Trophoblast cell (in vitro differentiated cells and primary cell): ENCODE measurements around the gene SORL1.

Experiments
- DNase-seq, 2 donors: peaks; one replicate each; pipeline ENCODE4 v3.0.0-alpha.2; 2016
- H2AFZ ChIP-seq: 2 replicates; pipeline ENCODE4 v1.6.1; 2013; ENCODE audit warnings: low read length, moderate library complexity, mild to moderate bottlenecking; ENCODE audit not compliant: insufficient read depth, poor library complexity
- H2AK5ac ChIP-seq: 2 replicates; pipeline ENCODE4 v1.6.1; 2013; ENCODE audit warnings: mild to moderate bottlenecking, low read length
- H2BK120ac ChIP-seq: 2 replicates; pipeline ENCODE4 v1.6.1; 2013; ENCODE audit warnings: low read length, mild to moderate bottlenecking, moderate library complexity; ENCODE audit not compliant: insufficient read depth, poor library complexity
- H2BK12ac ChIP-seq: 2 replicates; pipeline ENCODE4 v1.6.1; 2013; ENCODE audit warnings: mild to moderate bottlenecking, low read length, moderate library complexity
- H2BK5ac ChIP-seq: 2 replicates; pipeline ENCODE4 v1.6.1; 2013; ENCODE audit warnings: low read length, low read depth, moderate library complexity, mild to moderate bottlenecking; ENCODE audit not compliant: poor library complexity
- H3K14ac ChIP-seq: 2 replicates; pipeline ENCODE4 v1.6.1; 2013; ENCODE audit warnings: mild to moderate bottlenecking, low read length
- H3K18ac ChIP-seq: 2 replicates; pipeline ENCODE4 v1.6.1; 2013; ENCODE audit warnings: mild to moderate bottlenecking, low read length
- H3K23ac ChIP-seq: 2 replicates; pipeline ENCODE4 v1.6.1; 2013; ENCODE audit warnings: low read length
- H3K27ac ChIP-seq: 2 replicates; pipeline ENCODE4 v1.5.1; 2013; ENCODE audit warnings: low read depth, mild to moderate bottlenecking, inconsistent platforms, low read length, moderate library complexity
- H3K27me3 ChIP-seq: 2 replicates; pipeline ENCODE4 v1.6.1; 2013; ENCODE audit warnings: inconsistent platforms, mild to moderate bottlenecking, low read length, moderate library complexity; ENCODE audit not compliant: insufficient read depth
- H3K36me3 ChIP-seq, 2 experiments: 1 replicate in 1 of 2; 2 replicates in 1 of 2; pipeline ENCODE4 v1.6.1; 2013; ENCODE audit warnings: low read length in 2 of 2, mild to moderate bottlenecking in 2 of 2, moderate library complexity in 1 of 2; ENCODE audit not compliant: insufficient read depth in 2 of 2, control insufficient read depth in 1 of 2
- H3K4ac ChIP-seq: 2 replicates; pipeline ENCODE4 v1.6.1; 2013; ENCODE audit warnings: low read depth, mild to moderate bottlenecking, low read length, moderate library complexity
- H3K4me1 ChIP-seq, 2 experiments: 1 replicate in 1 of 2; 2 replicates in 1 of 2; pipeline ENCODE4 v1.6.1; 2013; ENCODE audit warnings: low read length in 2 of 2, mild to moderate bottlenecking in 2 of 2, moderate library complexity in 1 of 2; ENCODE audit not compliant: insufficient read depth in 2 of 2, control insufficient read depth in 1 of 2
- H3K4me2 ChIP-seq: 2 replicates; pipeline ENCODE4 v1.6.1; 2013; ENCODE audit warnings: inconsistent platforms, mild to moderate bottlenecking, low read length, moderate library complexity
- H3K4me3 ChIP-seq: 2 replicates; pipeline ENCODE4 v1.5.1; 2013; ENCODE audit warnings: mild to moderate bottlenecking, low read depth, low read length, inconsistent platforms
- H3K79me1 ChIP-seq: one replicate; pipeline ENCODE4 v1.6.1; 2013; ENCODE audit warnings: low read length
- H3K79me2 ChIP-seq: 2 replicates; pipeline ENCODE4 v1.6.1; 2013; ENCODE audit warnings: low read length, mild to moderate bottlenecking; ENCODE audit not compliant: control insufficient read depth, insufficient read depth, poor library complexity
- H3K9ac ChIP-seq: 2 replicates; pipeline ENCODE4 v1.6.1; 2013; ENCODE audit warnings: mild to moderate bottlenecking, low read length
- H3K9me3 ChIP-seq: 2 replicates; pipeline ENCODE4 v1.6.1; 2013; ENCODE audit warnings: low read depth, mild to moderate bottlenecking, control low read depth, inconsistent platforms, low read length; ENCODE audit not compliant: insufficient read depth
- H4K12ac ChIP-seq: 2 replicates; pipeline ENCODE4 v1.6.1; 2013; ENCODE audit warnings: low read depth, mild to moderate bottlenecking, low read length, moderate library complexity
- H4K8ac ChIP-seq: 2 replicates; pipeline ENCODE4 v1.6.1; 2013; ENCODE audit warnings: low read depth, mild to moderate bottlenecking, low read length, moderate library complexity
- H4K91ac ChIP-seq: one replicate; pipeline ENCODE4 v1.6.1; 2013; ENCODE audit warnings: low read depth, mild to moderate bottlenecking, low read length, moderate library complexity
- WGBS: extraction: QIAGEN DNeasy Blood & Tissue Kit; methylation state at CpG from one replicate; pipeline ENCODE4 v1.1.7; 2013; ENCODE audit warnings: missing lambda C conversion rate; ENCODE audit not compliant: insufficient read length, insufficient coverage; ENCODE audit errors: extremely low coverage; 5-methylcytosine and 5-hydroxymethylcytosine counted together

The SORL1 gene

GRCh38 chr11:121487191-121487590, 35.1 kb downstream of the SORL1 start:
- Histone ChIP-seq H2AK5ac (no peak overlapping the region), H3K4me1 (peaks cover 6 to 10% of the 10 kb centered on the region in 2 experiments), H2BK5ac (no peak overlapping the region), H3K4me2 (no peak overlapping the region), H3K27ac (no peak overlapping the region), H3K4ac (no peak overlapping the region), H3K27me3 (no peaks in the 10 kb centered on the region), H4K8ac (no peak overlapping the region), H3K9me3 (no peaks in the 10 kb centered on the region), H4K91ac (no peak overlapping the region), H3K9ac (no peak overlapping the region), H2BK12ac (no peak overlapping the region), H3K79me1 (peaks cover 5% of the 10 kb centered on the region), H3K18ac (no peak overlapping the region), H3K23ac (no peak overlapping the region), H4K12ac (no peak overlapping the region), H3K4me3 (no peak overlapping the region), H3K14ac (no peak overlapping the region), H3K36me3 (peaks cover 0 to 3% of the 10 kb centered on the region in 2 experiments), H2AFZ (no peak overlapping the region), H2BK120ac (no peak overlapping the region), H3K79me2 (no peaks in the 10 kb centered on the region)
- DNase-seq: no peak
- WGBS: no CpG with 5 or more reads among the region's 6 CpGs

GRCh38 chr11:121488170-121488569, 36.1 kb downstream of the SORL1 start:
- Histone ChIP-seq H3K36me3 (peaks cover 0 to 3% of the 10 kb centered on the region in 2 experiments), H3K79me2 (no peaks in the 10 kb centered on the region), H4K8ac (no peak overlapping the region), H3K23ac (no peak overlapping the region), H2AFZ (no peak overlapping the region), H3K18ac (no peak overlapping the region), H2AK5ac (no peak overlapping the region), H3K9ac (no peak overlapping the region), H3K27ac (no peak overlapping the region), H3K27me3 (no peaks in the 10 kb centered on the region), H2BK120ac (peak overlapping the region; percentile 49), H4K12ac (no peak overlapping the region), H4K91ac (no peak overlapping the region), H3K9me3 (no peaks in the 10 kb centered on the region), H3K4ac (no peak overlapping the region), H3K4me2 (no peak overlapping the region), H3K4me1 (peaks cover 0 to 3% of the 10 kb centered on the region in 2 experiments), H2BK5ac (no peak overlapping the region), H3K14ac (no peak overlapping the region), H3K79me1 (no peaks in the 10 kb centered on the region), H3K4me3 (no peak overlapping the region), H2BK12ac (no peak overlapping the region)
- DNase-seq: no peak
- no CpG with 5 or more reads among the region's 2 CpGs for whole genome bisulfite sequencing

- H3K4ac ChIP-seq: no peak overlapping the region
- no peaks in the 10 kb centered on the region for H3K9me3 ChIP-seq
- no peak overlapping the region for H3K27ac ChIP-seq
- no peaks in the 10 kb centered on the region for H3K79me1 ChIP-seq
- H3K23ac ChIP-seq: no peak overlapping the region
- H2AFZ ChIP-seq: no peak overlapping the region
- no peak overlapping the region for H3K9ac ChIP-seq
- H3K14ac ChIP-seq: no peak overlapping the region
- H3K27me3 ChIP-seq: no peaks in the 10 kb centered on the region
- H2AK5ac ChIP-seq: no peak overlapping the region
- H2BK120ac ChIP-seq: no peak overlapping the region
- no peak overlapping the region for H2BK5ac ChIP-seq
- H4K8ac ChIP-seq: no peak overlapping the region
- H3K4me1 ChIP-seq: peaks cover 0 to 3% of the 10 kb centered on the region in 2 experiments
- no peak overlapping the region for H2BK12ac ChIP-seq
- no peak for DNase-seq
- H3K4me3 ChIP-seq: no peak overlapping the region
- H3K4me2 ChIP-seq: no peak overlapping the region
- peaks cover 0 to 3% of the 10 kb centered on the region in 2 experiments for H3K36me3 ChIP-seq
- H4K12ac ChIP-seq: no peak overlapping the region
- no peak overlapping the region for H3K18ac ChIP-seq
- no CpG with 5 or more reads among the region's 6 CpGs for WGBS
- H3K79me2 ChIP-seq: no peaks in the 10 kb centered on the region
- no peak overlapping the region for H4K91ac ChIP-seq
These were observed 36.5 kb downstream of the SORL1 start for GRCh38 chr11:121488641-121489040.

- Histone ChIP-seq H4K12ac (no peak overlapping the region), H3K18ac (no peak overlapping the region), H3K79me2 (no peaks in the 10 kb centered on the region), H3K9me3 (no peaks in the 10 kb centered on the region), H3K23ac (no peak overlapping the region), H3K4ac (no peak overlapping the region), H3K36me3 (peaks cover 0 to 3% of the 10 kb centered on the region in 2 experiments), H2AFZ (no peak overlapping the region), H2BK12ac (no peak overlapping the region), H3K27me3 (no peaks in the 10 kb centered on the region), H2BK120ac (no peak overlapping the region), H3K9ac (no peak overlapping the region), H3K4me3 (no peak overlapping the region), H3K4me2 (no peak overlapping the region), H3K79me1 (no peaks in the 10 kb centered on the region), H2BK5ac (no peak overlapping the region), H3K27ac (no peak overlapping the region), H4K8ac (no peak overlapping the region), H4K91ac (no peak overlapping the region), H3K4me1 (peaks cover 0 to 3% of the 10 kb centered on the region in 2 experiments), H2AK5ac (no peak overlapping the region), H3K14ac (no peak overlapping the region)
- DNase-seq: no peak
- no CpG with 5 or more reads among the region's 2 CpGs for WGBS
These were observed 37.7 kb downstream of the SORL1 start for GRCh38 chr11:121489823-121490222.
